HFFc6 (cell line): ENCODE results near the gene TTF1. TPM values are rescaled to one million over a fixed set of nuclear protein-coding genes. Genes with fewer than 3 reads are reported as not detected.

Experiments used
- DNase-seq: peaks from one replicate; pipeline ENCODE4 v3.0.0-alpha.2; 2018
- H3K27ac Mint-ChIP-seq: 2 replicates; pipeline ENCODE4 v1.8.0; 2020; ENCODE audit warnings: mild to moderate bottlenecking, mixed read lengths
- H3K27me3 Mint-ChIP-seq: 2 replicates; pipeline ENCODE4 v1.8.0; 2021; ENCODE audit warnings: mild to moderate bottlenecking, moderate library complexity, mixed read lengths; ENCODE audit not compliant: insufficient read depth
- H3K36me3 Mint-ChIP-seq: 2 replicates; pipeline ENCODE4 v1.8.0; 2021; ENCODE audit warnings: low read depth, mixed read lengths
- H3K4me1 Mint-ChIP-seq: 2 replicates; pipeline ENCODE4 v1.8.0; 2020; ENCODE audit warnings: low read depth, mixed read lengths
- H3K4me3 Mint-ChIP-seq: 2 replicates; pipeline ENCODE4 v1.8.0; 2020; ENCODE audit warnings: mild to moderate bottlenecking, moderate library complexity, mixed read lengths
- H3K9me3 Mint-ChIP-seq: 2 replicates; pipeline ENCODE4 v1.8.0; 2020; ENCODE audit warnings: mild to moderate bottlenecking, mixed read lengths
- total RNA-seq, 6 experiments: library from RNA; stranded (reverse); fragmentation: NEBNext Ultra II Directional; extraction: Animal tissue kit (Norgen Biotek cat#: 25700); gene quantifications; 2 replicates in 1 of 6; 3 replicates in 5 of 6; pipeline ENCODE4 v1.2.3, GENCODE V29; 2021
- TF ChIP-seq, protein P1 (sequence below): fragments of 200-600 bp; sonication (generic); IDR thresholded peaks from 2 replicates; pipeline ENCODE4 v1.5.0; 2021; ENCODE audit warnings: antibody characterized with exemption, mild to moderate bottlenecking

TTF1 gene
- total RNA-seq, 6 experiments from 2014 or later: 8.5 to 11.7 (median 10.4) TPM

DNA sequence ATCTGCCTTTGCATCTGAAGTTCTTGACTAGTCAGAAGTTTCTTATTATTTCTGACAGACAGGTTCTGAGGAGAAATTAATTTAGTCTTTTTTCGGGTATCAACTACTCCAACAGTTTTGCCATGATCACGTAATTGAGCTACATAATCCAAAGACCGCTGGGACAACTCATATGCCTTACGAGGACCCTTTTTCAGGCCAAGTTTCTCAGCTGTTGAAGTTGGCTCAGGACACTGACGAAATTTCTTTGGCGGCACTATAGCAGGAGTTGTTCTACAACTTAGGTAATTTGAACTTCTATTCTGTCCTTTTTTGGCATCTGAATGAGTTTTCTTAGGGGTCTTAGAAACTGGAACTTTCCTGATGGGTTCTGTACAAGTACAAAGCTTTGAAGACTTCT, 79.1 kb downstream of the TTF1 start:
- no peaks in the 10 kb centered on the region for H3K9me3 Mint-ChIP-seq
- H3K27me3 Mint-ChIP-seq: peaks cover 3% of the 10 kb centered on the region; the same call in 1 of the 2 replicates
- peaks cover 80% of the 10 kb centered on the region for H3K36me3 Mint-ChIP-seq

More for the DNA sequence above, 79.1 kb downstream of the TTF1 start:
- H3K27ac Mint-ChIP-seq: no peak overlapping the region
- no peaks in the 10 kb centered on the region for H3K4me1 Mint-ChIP-seq
- H3K4me3 Mint-ChIP-seq: no peak overlapping the region
- TF ChIP-seq, protein P1, sequence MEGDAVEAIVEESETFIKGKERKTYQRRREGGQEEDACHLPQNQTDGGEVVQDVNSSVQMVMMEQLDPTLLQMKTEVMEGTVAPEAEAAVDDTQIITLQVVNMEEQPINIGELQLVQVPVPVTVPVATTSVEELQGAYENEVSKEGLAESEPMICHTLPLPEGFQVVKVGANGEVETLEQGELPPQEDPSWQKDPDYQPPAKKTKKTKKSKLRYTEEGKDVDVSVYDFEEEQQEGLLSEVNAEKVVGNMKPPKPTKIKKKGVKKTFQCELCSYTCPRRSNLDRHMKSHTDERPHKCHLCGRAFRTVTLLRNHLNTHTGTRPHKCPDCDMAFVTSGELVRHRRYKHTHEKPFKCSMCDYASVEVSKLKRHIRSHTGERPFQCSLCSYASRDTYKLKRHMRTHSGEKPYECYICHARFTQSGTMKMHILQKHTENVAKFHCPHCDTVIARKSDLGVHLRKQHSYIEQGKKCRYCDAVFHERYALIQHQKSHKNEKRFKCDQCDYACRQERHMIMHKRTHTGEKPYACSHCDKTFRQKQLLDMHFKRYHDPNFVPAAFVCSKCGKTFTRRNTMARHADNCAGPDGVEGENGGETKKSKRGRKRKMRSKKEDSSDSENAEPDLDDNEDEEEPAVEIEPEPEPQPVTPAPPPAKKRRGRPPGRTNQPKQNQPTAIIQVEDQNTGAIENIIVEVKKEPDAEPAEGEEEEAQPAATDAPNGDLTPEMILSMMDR: no peak
- no peak for DNase-seq

Other genes starting within 250 kb of the TTF1 start
- gene NTNG2, start 244.8 kb downstream of the TTF1 start, total RNA-seq: under 1 TPM; 0.41 to 0.82 (median 0.51) TPM
- gene SETX, start 51.9 kb downstream of the TTF1 start, total RNA-seq: 10 to 100 TPM; 14.9 to 18.7 (median 17.7) TPM
- not detected for gene CFAP77, start 3.4 kb upstream of the TTF1 start, total RNA-seq
- not detected for gene BARHL1, start 175.8 kb upstream of the TTF1 start, total RNA-seq